Natural killer cell (primary cell): ENCODE data around the gene NYNRIN. TPM values are rescaled to one million over a fixed set of nuclear protein-coding genes. Genes with fewer than 3 reads are reported as not detected.

Source experiments
- ATAC-seq, 3 donors: fragments of 150-1000 bp in 2 of 3; fragments of 200-7000 bp in 1 of 3; cut with Tn5 transposase; 1 replicate in 1 of 3; 2 replicates in 2 of 3; pipeline ENCODE4 v1.10.0; 2021; ENCODE audit warnings: mild to moderate bottlenecking in 2 of 3, moderate library complexity in 2 of 3
- DNase-seq, 2 donors: peaks; one replicate each; pipeline versions ENCODE4 v3.0.0 to v3.0.0-alpha.2; 2013 to 2021; ENCODE audit warnings: mixed read lengths in 1 of 2
- H3K27ac ChIP-seq: one replicate; pipeline ENCODE4 v1.5.1; 2013; ENCODE audit warnings: mild to moderate bottlenecking, low read length
- H3K27me3 ChIP-seq: one replicate; pipeline ENCODE4 v1.6.1; 2013; ENCODE audit warnings: low read length; ENCODE audit not compliant: control insufficient read depth, insufficient read depth
- H3K36me3 ChIP-seq: one replicate; pipeline ENCODE4 v1.6.1; 2013; ENCODE audit warnings: low read length; ENCODE audit not compliant: control insufficient read depth, insufficient read depth
- H3K4me1 ChIP-seq: one replicate; pipeline ENCODE4 v1.6.1; 2013; ENCODE audit warnings: low read length; ENCODE audit not compliant: control insufficient read depth, insufficient read depth
- H3K4me3 ChIP-seq: one replicate; pipeline ENCODE4 v1.5.1; 2013; ENCODE audit warnings: low read length
- H3K9me3 ChIP-seq: one replicate; pipeline ENCODE4 v1.6.1; 2013; ENCODE audit warnings: low read length; ENCODE audit not compliant: control insufficient read depth, insufficient read depth
- H3K27ac Mint-ChIP-seq, 2 donors: one replicate each; pipeline ENCODE4 v1.8.0; 2022; ENCODE audit warnings: mild to moderate bottlenecking in 2 of 2, mixed read lengths in 2 of 2, moderate library complexity in 1 of 2
- H3K27me3 Mint-ChIP-seq, 2 donors: one replicate each; pipeline ENCODE4 v1.8.0; 2022; ENCODE audit warnings: low read depth in 2 of 2, mixed read lengths in 2 of 2
- H3K36me3 Mint-ChIP-seq: one replicate; pipeline ENCODE4 v1.8.0; 2022; ENCODE audit warnings: mixed read lengths
- H3K4me1 Mint-ChIP-seq, 2 donors: one replicate each; pipeline ENCODE4 v1.8.0; 2022; ENCODE audit warnings: mixed read lengths in 2 of 2
- H3K4me3 Mint-ChIP-seq: one replicate; pipeline ENCODE4 v1.8.0; 2022; ENCODE audit warnings: mild to moderate bottlenecking, moderate library complexity, mixed read lengths
- H3K9me3 Mint-ChIP-seq, 2 donors: one replicate each; pipeline ENCODE4 v1.8.0; 2022; ENCODE audit warnings: mixed read lengths in 2 of 2
- CTCF ChIP-seq: fragments of 200-600 bp; IDR thresholded peaks from one replicate; pipeline ENCODE4 v1.8.0; 2022; ENCODE audit warnings: antibody characterized with exemption
- WGBS: methylation state at CpG from one replicate; pipeline ENCODE4 v1.1.7; 2013; ENCODE audit warnings: missing lambda C conversion rate; ENCODE audit not compliant: insufficient coverage; 5-methylcytosine and 5-hydroxymethylcytosine counted together
- intact Hi-C: fragments of 100-400 bp; cut with micrococcal nuclease; formaldehyde crosslinking; loops from one replicate; pipeline ENCODE4 v1.14.2; 2022
- total RNA-seq, 4 donors: library from RNA; stranded (reverse); fragments of 120-200 nt in 1 of 4; gene quantifications; one replicate each; pipeline versions ENCODE4 v1.2.3 to v1.2.4, GENCODE V29; 2013 to 2022

NYNRIN gene
- total RNA-seq, 3 donors from 2014 or later (not counting 1 experiment from before 2014, with no cell fraction given), result 0.23 to 0.53 (median 0.42) TPM

- no peaks in the 10 kb centered on the region for H3K27me3 ChIP-seq
- no peak for ATAC-seq
- H3K36me3 ChIP-seq, result no peaks in the 10 kb centered on the region
- no peaks in the 10 kb centered on the region for H3K4me1 Mint-ChIP-seq
- H3K27ac Mint-ChIP-seq, result no peak overlapping the region
- no peak overlapping the region for H3K4me3 Mint-ChIP-seq
- intact Hi-C loops, result no loop called here
- DNase-seq, result no peak
- no peaks in the 10 kb centered on the region for H3K9me3 Mint-ChIP-seq
- 81% methylated on average over 6 of the region's 7 CpGs for WGBS
- no peaks in the 10 kb centered on the region for H3K4me1 ChIP-seq
- TF ChIP-seq CTCF, result no peak
- no peaks in the 10 kb centered on the region for H3K9me3 ChIP-seq
- H3K27ac ChIP-seq, result no peak overlapping the region
- peaks cover 0 to 10% of the 10 kb centered on the region in 2 donors for H3K27me3 Mint-ChIP-seq
- H3K36me3 Mint-ChIP-seq, result no peaks in the 10 kb centered on the region
- H3K4me3 ChIP-seq, result no peak overlapping the region
Measured at GRCh38 chr14:24377126-24377525, 21.7 kb upstream of the NYNRIN start.

- no peak overlapping the region for H3K4me3 Mint-ChIP-seq
- Histone ChIP-seq H3K9me3 (no peaks in the 10 kb centered on the region), H3K4me1 (no peaks in the 10 kb centered on the region), H3K36me3 (no peaks in the 10 kb centered on the region), H3K27ac (no peak overlapping the region), H3K4me3 (no peak overlapping the region), H3K27me3 (no peaks in the 10 kb centered on the region)
- peaks cover 0 to 7% of the 10 kb centered on the region in 2 donors for H3K27me3 Mint-ChIP-seq
- no peaks in the 10 kb centered on the region for H3K4me1 Mint-ChIP-seq
- intact Hi-C loops, result no loop called here
- no peaks in the 10 kb centered on the region for H3K9me3 Mint-ChIP-seq
- ATAC-seq (no peak), DNase-seq (no peak)
- no peak for TF ChIP-seq CTCF
- H3K36me3 Mint-ChIP-seq, result no peaks in the 10 kb centered on the region
- 60% methylated on average over 2 of the region's 2 CpGs for WGBS
- H3K27ac Mint-ChIP-seq, result no peak overlapping the region
Measured at GRCh38 chr14:24377657-24378056, 21.1 kb upstream of the NYNRIN start.

DNA sequence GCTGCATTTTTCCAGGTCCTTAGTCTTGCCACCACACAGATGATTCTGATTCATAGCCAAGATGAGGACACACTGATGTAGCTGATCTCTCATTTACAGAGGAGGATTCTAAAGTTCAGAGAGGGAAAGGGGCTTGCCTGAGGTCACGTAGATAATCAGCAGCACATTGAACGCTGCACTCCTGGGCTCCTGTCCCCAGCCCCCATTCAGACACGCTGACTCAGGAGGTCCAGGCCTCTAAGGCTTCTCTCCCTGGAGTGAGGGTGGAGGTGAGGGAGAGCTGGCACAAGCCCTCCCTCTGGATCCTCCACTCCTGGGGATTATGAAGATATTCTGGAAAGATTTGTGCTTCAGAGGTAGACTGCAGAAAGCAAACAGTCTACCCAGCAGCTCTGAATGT, 20.5 kb upstream of the NYNRIN start:
- 97% methylated on average over 3 of the region's 3 CpGs for WGBS
- Histone ChIP-seq H3K4me3 (no peak overlapping the region), H3K36me3 (no peaks in the 10 kb centered on the region), H3K9me3 (no peaks in the 10 kb centered on the region), H3K27me3 (no peaks in the 10 kb centered on the region), H3K4me1 (no peaks in the 10 kb centered on the region), H3K27ac (no peak overlapping the region)
- no peaks in the 10 kb centered on the region for H3K36me3 Mint-ChIP-seq
- H3K27ac Mint-ChIP-seq, result no peak overlapping the region
- H3K27me3 Mint-ChIP-seq, result peaks cover 0 to 7% of the 10 kb centered on the region in 2 donors
- no peak for TF ChIP-seq CTCF
- DNase-seq (no peak), ATAC-seq (no peak)
- H3K9me3 Mint-ChIP-seq, result no peaks in the 10 kb centered on the region
- no peak overlapping the region for H3K4me3 Mint-ChIP-seq
- intact Hi-C loops, result no loop called here
- no peaks in the 10 kb centered on the region for H3K4me1 Mint-ChIP-seq
